Upper lobe of left lung (tissue), 4 donors: ENCODE results near the gene MUC5B.

ENCODE experiments used
- EP300 ChIP-seq, 4 donors: sonication (generic); formaldehyde crosslinking; IDR thresholded peaks; one replicate each; pipeline ENCODE4 v1.5.1; 2017; ENCODE audit warnings: antibody characterized with exemption in 4 of 4, control low read depth in 2 of 4
- TF ChIP-seq, protein P1 (sequence below), 6 experiments: fragments of 450-650 bp in 4 of 6; fragments of 200-600 bp in 2 of 6; sonication (generic) in 2 of 6; IDR thresholded peaks; one replicate each; pipeline ENCODE4 v1.5.1; 2016 to 2019; ENCODE audit warnings: antibody characterized with exemption in 6 of 6

DNA sequence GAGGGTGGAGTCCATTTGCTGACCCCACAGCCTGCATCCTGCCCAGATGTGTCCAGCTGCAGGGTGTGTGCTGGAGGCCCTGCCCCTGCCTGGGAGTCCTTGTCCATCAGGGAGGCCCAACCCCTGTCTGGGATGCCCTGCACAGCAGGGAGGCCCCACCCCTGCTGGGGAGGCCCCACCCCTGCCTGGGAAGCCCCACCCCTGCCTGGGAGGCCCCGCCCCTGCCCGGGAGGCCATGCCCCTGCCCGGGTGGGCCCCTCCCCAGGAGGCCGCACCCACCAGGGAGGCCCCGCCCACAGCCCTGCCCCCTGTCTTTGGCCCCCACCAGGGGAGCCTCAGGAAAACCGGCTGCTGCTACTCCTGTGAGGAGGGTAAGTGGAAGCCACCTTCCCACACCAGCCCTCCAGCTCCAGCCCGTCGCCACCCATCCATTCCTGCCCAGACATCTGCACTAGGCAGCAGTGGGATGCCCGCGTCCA is 37.2 kb downstream of the MUC5B start:
- TF ChIP-seq, protein P1, sequence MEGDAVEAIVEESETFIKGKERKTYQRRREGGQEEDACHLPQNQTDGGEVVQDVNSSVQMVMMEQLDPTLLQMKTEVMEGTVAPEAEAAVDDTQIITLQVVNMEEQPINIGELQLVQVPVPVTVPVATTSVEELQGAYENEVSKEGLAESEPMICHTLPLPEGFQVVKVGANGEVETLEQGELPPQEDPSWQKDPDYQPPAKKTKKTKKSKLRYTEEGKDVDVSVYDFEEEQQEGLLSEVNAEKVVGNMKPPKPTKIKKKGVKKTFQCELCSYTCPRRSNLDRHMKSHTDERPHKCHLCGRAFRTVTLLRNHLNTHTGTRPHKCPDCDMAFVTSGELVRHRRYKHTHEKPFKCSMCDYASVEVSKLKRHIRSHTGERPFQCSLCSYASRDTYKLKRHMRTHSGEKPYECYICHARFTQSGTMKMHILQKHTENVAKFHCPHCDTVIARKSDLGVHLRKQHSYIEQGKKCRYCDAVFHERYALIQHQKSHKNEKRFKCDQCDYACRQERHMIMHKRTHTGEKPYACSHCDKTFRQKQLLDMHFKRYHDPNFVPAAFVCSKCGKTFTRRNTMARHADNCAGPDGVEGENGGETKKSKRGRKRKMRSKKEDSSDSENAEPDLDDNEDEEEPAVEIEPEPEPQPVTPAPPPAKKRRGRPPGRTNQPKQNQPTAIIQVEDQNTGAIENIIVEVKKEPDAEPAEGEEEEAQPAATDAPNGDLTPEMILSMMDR (IDR thresholded peaks at IDR 0.05): no peak
- no peak for TF ChIP-seq EP300 (IDR thresholded peaks at IDR 0.05)
